Stomach (tissue), 9 donors: ENCODE data around the gene REEP6. TPM values are rescaled to one million over a fixed set of nuclear protein-coding genes. Genes with fewer than 3 reads are reported as not detected.

Experiments used
- DNase-seq, 2 donors: peaks; one replicate each; pipeline versions ENCODE4 v3.0.0 to v3.0.0-alpha.2; 2013 to 2019
- H3K27ac ChIP-seq, 5 donors: fragments of 200-600 bp in 4 of 5; sonication (generic) in 4 of 5; one replicate each; pipeline ENCODE4 v1.5.1; 2013 to 2019; ENCODE audit warnings: mild to moderate bottlenecking in 1 of 5, moderate library complexity in 1 of 5
- H3K27me3 ChIP-seq, 3 donors: fragments of 200-600 bp; sonication (generic); one replicate each; pipeline ENCODE4 v1.5.1; 2017 to 2019; ENCODE audit warnings: mixed run types in 1 of 3
- H3K36me3 ChIP-seq, 4 donors: fragments of 200-600 bp; sonication (generic); 1 replicate in 3 of 4; 2 replicates in 1 of 4; pipeline ENCODE4 v1.5.1; 2016 to 2019
- H3K4me1 ChIP-seq, 4 donors: fragments of 200-600 bp; sonication (generic); one replicate each; pipeline ENCODE4 v1.5.1; 2016 to 2019
- H3K4me3 ChIP-seq, 4 donors: fragments of 200-600 bp; sonication (generic) in 3 of 4; one replicate each; pipeline ENCODE4 v1.5.1; 2016 to 2019; ENCODE audit warnings: mild to moderate bottlenecking in 1 of 4
- H3K9me3 ChIP-seq, 4 donors: fragments of 200-600 bp; sonication (generic); one replicate each; pipeline ENCODE4 v1.5.1; 2016 to 2019
- CTCF ChIP-seq, 7 experiments: fragments of 450-650 bp in 4 of 7; fragments of 200-600 bp in 3 of 7; sonication (generic) in 3 of 7; IDR thresholded peaks; one replicate each; pipeline ENCODE4 v1.5.1; 2016 to 2019; ENCODE audit warnings: antibody characterized with exemption in 7 of 7, control low read depth in 2 of 7, mild to moderate bottlenecking in 1 of 7
- EP300 ChIP-seq: sonication (generic); formaldehyde crosslinking; IDR thresholded peaks from one replicate; pipeline ENCODE4 v1.6.1; 2017; ENCODE audit warnings: antibody characterized with exemption
- POLR2A ChIP-seq, 4 donors: fragments of 450-650 bp; IDR thresholded peaks; one replicate each; pipeline ENCODE4 v1.6.1; 2016; ENCODE audit warnings: antibody characterized with exemption in 4 of 4, control low read depth in 2 of 4, mild to moderate bottlenecking in 1 of 4, moderate library complexity in 1 of 4
- POLR2AphosphoS5 ChIP-seq, 3 donors: sonication (generic); formaldehyde crosslinking; IDR thresholded peaks; one replicate each; pipeline ENCODE4 v1.6.1; 2016; ENCODE audit warnings: antibody characterized with exemption in 3 of 3
- WGBS, 5 donors: extraction: QIAGEN DNeasy Blood & Tissue Kit in 3 of 5; methylation state at CpG; one replicate each; pipeline versions ENCODE4 v1.1.5 to v1.1.7; 2013 to 2018; 5-methylcytosine and 5-hydroxymethylcytosine counted together
- intact Hi-C: fragments of 100-400 bp; cut with DNase I; formaldehyde crosslinking; loops from one replicate; pipeline ENCODE4 v1.15.1; 2023; ENCODE audit warnings: low total_unique reads
- polyA plus RNA-seq, 3 donors: library from polyadenylated mRNA; stranded (reverse); fragments of 200-250 nt; gene quantifications; one replicate each; pipeline ENCODE4 v1.2.3, GENCODE V29; 2013
- total RNA-seq, 5 donors: library from RNA; depleted of rRNA; stranded (reverse); fragments of >200 nt; gene quantifications; one replicate each; pipeline versions ENCODE4 v1.1.0 to v1.2.3, GENCODE V29; 2014 to 2016
- donor health status: healthy with polysubstance abuse.
- donor health status: Bipolar disorder and iron deficiency.
- donor health status: healthy.

The REEP6 gene
- total and polyA plus RNA-seq, 8 donors: 3.5 to 24.3 (median 6.1) TPM; not detected in 3

DNA sequence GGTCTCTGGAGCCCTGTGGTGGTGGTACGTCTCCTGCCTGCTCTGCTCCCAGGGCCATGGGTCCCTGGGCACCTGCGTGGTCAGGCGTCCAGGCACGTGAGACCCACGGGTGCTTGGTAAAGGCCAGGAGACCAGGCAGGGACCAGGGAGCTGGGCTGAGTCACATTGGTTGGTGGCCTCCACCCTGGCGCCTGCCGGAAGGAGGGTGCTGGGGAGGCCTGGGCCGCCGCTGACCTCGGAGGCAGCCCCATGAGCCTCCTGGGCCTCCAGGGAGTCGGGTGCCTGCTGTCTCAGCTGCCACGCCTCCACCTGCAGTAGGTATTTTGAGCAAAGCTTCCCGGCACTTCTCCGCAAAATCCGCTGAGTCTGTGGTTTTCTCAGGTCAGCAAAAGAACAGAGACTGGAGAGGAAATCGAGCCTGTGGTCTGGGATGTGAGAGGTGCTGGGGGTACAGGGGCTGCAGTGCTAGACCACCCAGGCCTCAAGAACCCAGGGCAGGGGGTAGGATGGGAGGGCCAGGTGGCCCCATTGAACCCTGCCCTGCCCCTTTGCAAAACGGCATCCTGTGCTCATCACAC, 29.3 kb downstream of the REEP6 start:
- H3K27ac ChIP-seq: no peak overlapping the region
- peaks cover 0 to 15% (median 10%) of the 10 kb centered on the region in 4 donors for H3K4me1 ChIP-seq
- TF ChIP-seq POLR2A (IDR thresholded peaks at IDR 0.05) (no peak), POLR2AphosphoS5 (IDR thresholded peaks at IDR 0.05) (no peak), CTCF (IDR thresholded peaks at IDR 0.05) (no peak), EP300 (no peak)
- no peak for DNase-seq
- intact Hi-C loops: no loop called here
- no peaks in the 10 kb centered on the region for H3K36me3 ChIP-seq
- H3K9me3 ChIP-seq: no peaks in the 10 kb centered on the region
- no peak overlapping the region for H3K4me3 ChIP-seq
- 70 to 77% (median 73%) methylated on average over 12 to 17 of the region's 17 CpGs for WGBS, 5 donors
- H3K27me3 ChIP-seq: peaks cover 7 to 76% (median 27%) of the 10 kb centered on the region in 3 donors

DNA sequence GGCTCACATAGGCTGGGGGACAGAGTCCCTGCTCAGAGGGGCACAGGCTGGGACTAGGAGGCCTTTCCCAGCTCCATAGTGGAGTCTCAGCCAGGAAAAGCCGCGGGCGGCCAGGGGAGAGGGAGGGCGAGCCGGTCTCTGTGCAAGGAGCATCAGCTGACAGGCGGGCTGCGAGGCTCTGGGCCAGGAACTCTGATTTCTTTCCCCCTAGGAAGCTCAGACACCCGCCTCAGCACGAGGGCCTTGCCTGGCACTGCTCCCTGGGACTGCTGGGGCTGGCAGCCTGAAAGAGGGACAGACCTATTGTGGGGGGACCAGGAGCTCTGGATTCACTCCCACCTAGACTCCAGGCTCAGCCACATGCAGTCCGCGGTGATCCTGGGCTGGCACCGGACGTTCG, 30.7 kb downstream of the REEP6 start:
- H3K27ac ChIP-seq: no peak overlapping the region
- H3K9me3 ChIP-seq: no peaks in the 10 kb centered on the region
- peaks cover 7 to 79% (median 41%) of the 10 kb centered on the region in 3 donors for H3K27me3 ChIP-seq
- H3K36me3 ChIP-seq: no peaks in the 10 kb centered on the region
- DNase-seq: no peak
- intact Hi-C loops: no loop called here
- 62 to 75% (median 67%) methylated on average over 13 to 14 of the region's 14 CpGs for WGBS, 5 donors
- TF ChIP-seq POLR2A (IDR thresholded peaks at IDR 0.05): no peak
- no peak for TF ChIP-seq CTCF (IDR thresholded peaks at IDR 0.05)
- no peak for TF ChIP-seq POLR2AphosphoS5 (IDR thresholded peaks at IDR 0.05)
- TF ChIP-seq EP300: no peak
- peaks cover 0 to 15% (median 10%) of the 10 kb centered on the region in 4 donors for H3K4me1 ChIP-seq
- H3K4me3 ChIP-seq: no peak overlapping the region

- WGBS, 5 donors: 60 to 71% (median 67%) methylated on average over 10 of the region's 10 CpGs
- Histone ChIP-seq H3K36me3 (no peaks in the 10 kb centered on the region), H3K9me3 (no peaks in the 10 kb centered on the region), H3K4me3 (no peak overlapping the region), H3K27ac (no peak overlapping the region), H3K27me3 (peaks cover 7 to 79% (median 43%) of the 10 kb centered on the region in 3 donors), H3K4me1 (peaks cover 0 to 15% (median 10%) of the 10 kb centered on the region in 4 donors)
- no peak for DNase-seq
- intact Hi-C loops: no loop called here
- TF ChIP-seq POLR2AphosphoS5 (IDR thresholded peaks at IDR 0.05) (no peak), EP300 (no peak), POLR2A (IDR thresholded peaks at IDR 0.05) (no peak), CTCF (IDR thresholded peaks at IDR 0.05) (no peak)
Measured at GRCh38 chr19:1522061-1522460, 31.1 kb downstream of the REEP6 start.

GRCh38 chr19:1522838-1523237, 31.9 kb downstream of the REEP6 start:
- no peak for DNase-seq
- H3K4me1 ChIP-seq: peaks cover 0 to 15% (median 10%) of the 10 kb centered on the region in 4 donors
- H3K27ac ChIP-seq: no peak overlapping the region
- no peaks in the 10 kb centered on the region for H3K9me3 ChIP-seq
- H3K27me3 ChIP-seq: peaks cover 7 to 87% (median 46%) of the 10 kb centered on the region in 3 donors
- H3K4me3 ChIP-seq: no peak overlapping the region
- intact Hi-C loops: no loop called here
- 50 to 72% (median 65%) methylated on average over 9 to 18 of the region's 18 CpGs for WGBS, 5 donors
- TF ChIP-seq EP300 (no peak), POLR2A (IDR thresholded peaks at IDR 0.05) (no peak), CTCF (IDR thresholded peaks at IDR 0.05) (no peak), POLR2AphosphoS5 (IDR thresholded peaks at IDR 0.05) (no peak)
- no peaks in the 10 kb centered on the region for H3K36me3 ChIP-seq
